SK-MEL-5 (cell line): ENCODE measurements around the gene SRGAP1. TPM values are rescaled to one million over a fixed set of nuclear protein-coding genes. Genes with fewer than 3 reads are reported as not detected.
"Not testable (repeated sequence)": the region's sequence is repeated elsewhere in the genome, so short reads cannot be mapped to it uniquely, and the experiment has no call there.

ENCODE experiments used
- DNase-seq: peaks from one replicate; pipeline ENCODE4 v3.0.0-alpha.2; 2016; ENCODE audit warnings: low read depth, low spot score
- in situ Hi-C: cut with HindIII; loops from 2 replicates; pipeline ENCODE4 v1.10.0; 2016; ENCODE audit warnings: low sequenced_read_pairs, high pct_unique_total_duplicates, low pct_unique_long_range_greater_than_20kb
- total RNA-seq: library from RNA; depleted of rRNA; stranded (reverse); fragments of >200 nt; shearing (Covaris generic); gene quantifications from 2 replicates; pipeline ENCODE4 v1.2.3, GENCODE V29; 2014

SRGAP1 gene
- total RNA-seq, 1 experiment from 2014 or later, result 20.7 TPM

DNA sequence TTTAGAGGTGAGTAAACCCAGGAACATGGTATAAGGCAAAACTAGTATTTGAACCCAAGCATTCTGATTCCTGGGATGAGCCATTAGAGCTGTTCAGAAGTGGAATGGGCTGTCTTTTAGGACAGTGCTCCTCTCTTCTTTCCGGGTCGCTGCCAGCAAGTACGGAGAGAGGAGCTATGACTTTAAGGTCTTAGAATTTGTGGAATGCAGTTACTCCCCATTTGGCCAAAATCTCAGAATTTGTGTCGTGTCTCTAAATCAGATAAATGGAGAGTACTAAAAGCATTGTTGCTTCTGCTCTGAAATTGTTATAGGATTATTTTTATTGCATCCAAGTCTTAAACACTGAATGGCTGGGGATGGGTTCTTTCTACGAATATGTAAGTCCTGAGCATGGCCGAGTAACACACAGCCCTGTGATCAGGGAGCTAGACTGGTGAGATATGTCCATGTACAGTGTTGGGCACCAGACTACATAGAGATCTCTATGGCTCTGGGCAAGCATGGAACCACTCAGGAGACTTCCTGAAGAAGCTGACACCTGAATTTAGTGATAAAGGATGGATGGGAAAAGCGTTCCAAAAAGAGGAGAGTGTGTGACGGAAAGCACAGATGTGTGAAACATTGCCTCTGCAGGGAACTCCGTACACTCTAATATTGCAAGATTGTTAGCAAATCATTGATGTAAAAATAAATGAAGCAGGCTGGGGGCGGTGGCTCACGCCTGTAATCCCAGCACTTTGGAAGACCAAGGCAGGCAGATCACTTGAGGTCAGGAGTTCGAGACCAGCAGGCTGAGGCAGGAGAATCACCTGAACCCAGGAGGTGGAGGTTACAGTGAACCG is 184.7 kb downstream of the SRGAP1 start:
- in situ Hi-C loops, result no loop called here
- no peak for DNase-seq

GRCh38 chr12:64030155-64030554 is 185.7 kb downstream of the SRGAP1 start:
- no peak for DNase-seq
- in situ Hi-C loops, result no loop called here

DNA sequence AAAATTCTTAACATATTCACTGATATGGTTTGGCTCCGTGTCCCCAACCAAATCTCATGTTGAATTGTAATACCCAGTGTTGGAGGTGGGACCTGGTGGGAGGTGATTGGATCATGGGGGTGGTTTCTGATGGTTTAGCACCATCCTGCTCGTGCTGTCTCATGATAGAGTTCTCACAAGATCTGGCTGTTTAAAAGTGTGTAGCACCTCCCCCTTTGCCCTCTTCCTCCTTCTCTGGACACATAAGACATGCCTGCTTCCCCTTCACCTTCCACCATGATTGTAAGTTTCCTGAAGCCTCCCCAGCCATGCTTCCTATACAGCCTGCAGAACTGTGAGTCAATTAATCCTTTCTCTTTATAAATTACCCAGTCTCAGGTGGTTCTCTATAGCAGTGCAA is 189.6 kb downstream of the SRGAP1 start:
- in situ Hi-C loops, result not testable (repeated sequence)
- DNase-seq, result peak; percentile 78

GRCh38 chr12:64034901-64035576 is 190.5 kb downstream of the SRGAP1 start:
- in situ Hi-C loops, result no loop called here
- peak; percentile 83 for DNase-seq

GRCh38 chr12:64036414-64036813 is 191.9 kb downstream of the SRGAP1 start:
- in situ Hi-C loops, result no loop called here

GRCh38 chr12:64039281-64039871 is 194.9 kb downstream of the SRGAP1 start:
- in situ Hi-C loops, result no loop called here
- peak; percentile 66 for DNase-seq

More at GRCh38 chr12:64036414-64036813, 191.9 kb downstream of the SRGAP1 start:
- DNase-seq, result no peak

DNA sequence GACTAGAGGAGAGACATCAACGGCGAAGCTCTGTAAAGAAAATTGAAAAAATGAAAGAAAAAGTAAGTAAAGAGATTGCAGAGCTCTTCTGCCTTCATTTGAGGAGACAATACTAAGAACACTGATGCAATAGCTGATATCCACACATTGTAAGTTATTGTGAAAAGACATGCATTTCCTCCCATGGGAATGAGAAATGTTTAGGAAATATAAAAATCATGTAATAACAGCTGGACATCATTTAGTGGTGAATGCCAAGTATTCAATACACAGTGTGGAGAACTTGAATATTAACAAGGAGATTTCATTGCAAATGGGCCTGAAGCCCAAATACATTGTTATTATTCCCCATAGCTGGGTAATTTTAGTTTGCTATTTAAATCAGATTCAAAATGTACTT is 198.4 kb downstream of the SRGAP1 start:
- no peak for DNase-seq
- in situ Hi-C loops, result no loop called here

DNA sequence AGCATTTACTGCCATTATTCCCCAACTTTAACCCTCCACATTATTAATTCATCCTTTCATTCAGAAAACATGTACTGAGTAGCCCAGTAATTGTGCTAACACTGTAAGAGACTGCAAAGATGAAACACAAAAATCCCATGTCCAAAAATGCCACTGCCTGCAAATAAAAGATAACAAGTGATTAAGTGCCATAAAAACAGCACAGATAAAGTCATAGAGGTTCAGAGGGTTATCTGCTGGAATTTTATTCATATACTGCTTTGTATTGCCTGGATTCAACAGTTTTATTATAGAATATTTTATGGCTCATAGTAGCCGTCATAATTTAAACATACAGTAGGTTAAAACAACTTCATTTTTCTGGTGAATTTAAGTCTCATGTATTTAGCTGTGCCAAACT is 199.7 kb downstream of the SRGAP1 start:
- in situ Hi-C loops, result no loop called here
- DNase-seq, result no peak

DNA sequence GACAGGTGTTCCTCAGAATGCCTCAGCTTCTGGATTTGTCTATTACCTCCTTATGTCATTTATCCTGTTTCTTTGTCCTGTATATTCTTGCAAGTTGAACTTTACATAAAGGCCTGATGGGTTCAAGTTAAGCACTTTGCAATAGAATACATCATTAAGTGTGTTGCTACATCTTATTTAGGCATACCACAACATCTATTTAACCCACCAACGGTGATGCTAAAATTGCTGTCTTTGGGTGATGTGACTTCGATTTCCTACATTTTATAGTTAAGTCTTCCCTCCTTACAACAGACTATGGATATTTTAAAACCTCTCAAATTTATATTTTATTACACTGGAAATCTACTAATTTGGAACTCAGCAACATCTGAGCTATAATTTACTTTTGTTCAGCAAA is 206.6 kb downstream of the SRGAP1 start:
- no peak for DNase-seq
- in situ Hi-C loops, result no loop called here

- no peak for DNase-seq
- in situ Hi-C loops, result no loop called here
Measured at GRCh38 chr12:64053117-64053516, 208.6 kb downstream of the SRGAP1 start.

DNA sequence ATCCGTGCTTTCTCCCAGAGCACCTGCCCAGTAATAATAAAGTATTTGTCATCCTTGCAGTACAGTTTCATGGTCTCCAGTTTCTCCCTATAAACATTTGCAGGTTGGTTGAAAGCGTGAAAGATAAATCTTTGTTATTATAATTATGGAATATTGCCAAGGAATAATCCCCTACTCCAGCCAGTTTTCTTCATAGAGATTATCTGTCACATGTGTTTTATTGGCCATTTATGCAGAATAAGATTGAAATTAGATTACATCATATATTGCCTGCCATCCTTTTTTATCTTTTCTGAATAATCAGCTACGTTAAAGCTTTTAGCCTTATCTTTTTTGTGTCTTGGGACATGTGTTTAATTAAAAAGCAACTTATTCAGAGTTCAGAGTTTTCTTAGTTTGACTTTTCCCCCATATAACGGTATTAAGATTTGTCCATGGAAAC is 209.6 kb downstream of the SRGAP1 start:
- DNase-seq, result no peak
- in situ Hi-C loops, result no loop called here

DNA sequence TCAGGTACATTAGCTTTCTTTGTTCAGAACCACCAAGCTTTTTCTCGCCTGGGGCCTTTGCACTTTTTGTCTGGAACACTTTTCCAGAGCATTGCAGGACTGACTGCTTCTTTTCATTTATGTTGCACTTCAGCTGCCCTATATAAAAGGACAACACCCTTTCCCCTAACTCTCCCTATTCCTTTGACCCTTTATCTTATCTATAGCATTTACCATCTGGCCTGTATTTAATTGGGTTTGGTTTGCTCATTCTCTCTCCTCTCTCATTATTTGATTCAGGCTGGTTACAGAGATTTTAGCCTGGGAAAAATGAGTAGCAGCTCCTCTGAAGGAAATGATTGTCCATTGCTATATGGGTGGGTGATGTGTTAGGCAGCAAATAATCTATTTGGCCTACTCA is 212.2 kb downstream of the SRGAP1 start:
- in situ Hi-C loops, result no loop called here
- peak; percentile 45 for DNase-seq

GRCh38 chr12:64057706-64058105 is 213.2 kb downstream of the SRGAP1 start:
- in situ Hi-C loops, result no loop called here
- DNase-seq, result peak; percentile 74

GRCh38 chr12:64058541-64059265 is 214.2 kb downstream of the SRGAP1 start:
- no peak for DNase-seq
- in situ Hi-C loops, result no loop called here

DNA sequence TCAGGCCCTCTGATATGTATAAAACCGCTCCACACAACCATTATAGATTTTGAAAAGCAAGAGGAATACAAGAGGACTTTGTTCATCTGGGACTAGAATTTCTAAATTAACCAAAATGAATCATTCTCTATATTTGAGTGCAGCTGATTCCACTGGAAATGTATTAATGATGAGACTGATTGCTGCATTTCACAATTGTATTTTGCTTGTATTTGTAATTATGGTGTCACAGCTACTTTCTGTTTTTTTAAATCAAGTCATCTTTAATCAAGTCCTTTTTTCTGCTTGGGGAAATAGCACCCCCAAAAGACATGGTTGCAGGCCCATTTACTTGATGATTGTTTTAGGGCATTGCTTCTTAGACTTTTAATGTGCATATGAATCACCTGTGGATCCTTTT is 215.2 kb downstream of the SRGAP1 start:
- DNase-seq, result peak; percentile 23
- in situ Hi-C loops, result no loop called here

DNA sequence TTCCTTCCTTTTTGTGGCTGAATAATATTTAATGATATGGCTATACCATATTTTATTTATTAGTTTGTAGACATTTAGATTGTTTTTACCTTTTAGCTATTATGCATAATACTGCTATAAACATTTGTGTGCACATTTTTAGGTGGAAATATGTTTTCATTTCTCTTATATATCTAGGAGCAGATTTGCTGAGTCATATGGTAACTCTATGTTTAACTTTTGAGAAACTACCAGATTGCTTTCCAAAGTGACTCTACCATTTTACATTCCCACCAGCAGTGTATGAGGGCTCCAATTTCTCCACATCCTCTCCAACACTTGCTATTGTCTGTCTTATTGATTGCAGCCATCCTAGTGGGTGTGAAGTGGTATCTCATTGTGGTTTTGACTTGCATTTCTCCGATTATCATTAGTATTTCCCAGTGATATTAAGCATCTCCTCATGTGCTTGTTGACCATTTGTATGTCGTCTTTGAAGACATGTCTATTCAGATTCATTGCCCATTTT is 217.4 kb downstream of the SRGAP1 start:
- in situ Hi-C loops, result no loop called here
- DNase-seq, result no peak

DNA sequence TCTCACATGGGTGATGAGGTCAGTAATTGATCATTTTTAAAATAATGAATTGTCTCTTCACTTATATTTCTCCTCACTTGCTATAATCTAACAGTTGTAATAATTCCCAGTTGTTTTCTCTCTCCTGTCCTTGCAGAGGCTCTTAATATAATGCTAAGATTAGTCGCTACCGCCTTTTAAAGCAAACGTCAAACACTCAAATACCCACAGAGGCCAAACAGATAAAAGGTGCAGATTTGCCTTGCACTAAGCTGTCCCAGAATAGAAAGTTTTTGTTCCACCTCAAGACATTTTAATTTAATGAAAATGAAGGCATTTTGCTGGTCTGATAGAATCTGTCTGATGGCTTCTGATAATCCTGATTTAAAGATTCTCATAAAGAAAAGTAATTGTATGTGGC is 218.6 kb downstream of the SRGAP1 start:
- in situ Hi-C loops, result no loop called here
- no peak for DNase-seq

DNA sequence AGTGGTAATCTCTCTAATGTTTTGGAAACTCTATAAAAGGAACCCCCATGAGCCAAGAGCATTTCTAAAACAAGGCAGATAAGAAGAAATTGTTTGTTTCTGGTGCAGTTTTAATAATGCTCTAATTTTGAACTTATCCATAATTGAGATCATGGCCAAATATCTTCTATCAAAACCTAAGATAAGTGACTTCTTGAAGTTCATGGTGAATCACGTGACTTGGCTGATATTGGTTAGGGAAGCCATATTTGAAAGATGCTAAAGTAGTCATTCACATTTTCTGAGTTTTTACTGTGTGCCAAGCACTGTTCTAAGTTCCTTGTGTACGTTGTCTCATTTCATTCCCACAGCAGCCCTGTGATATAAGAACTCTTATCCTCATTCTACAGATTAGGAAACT is 219.7 kb downstream of the SRGAP1 start:
- in situ Hi-C loops, result no loop called here
- DNase-seq, result no peak
